ENCODE data around the gene TRAM2.

DNA sequence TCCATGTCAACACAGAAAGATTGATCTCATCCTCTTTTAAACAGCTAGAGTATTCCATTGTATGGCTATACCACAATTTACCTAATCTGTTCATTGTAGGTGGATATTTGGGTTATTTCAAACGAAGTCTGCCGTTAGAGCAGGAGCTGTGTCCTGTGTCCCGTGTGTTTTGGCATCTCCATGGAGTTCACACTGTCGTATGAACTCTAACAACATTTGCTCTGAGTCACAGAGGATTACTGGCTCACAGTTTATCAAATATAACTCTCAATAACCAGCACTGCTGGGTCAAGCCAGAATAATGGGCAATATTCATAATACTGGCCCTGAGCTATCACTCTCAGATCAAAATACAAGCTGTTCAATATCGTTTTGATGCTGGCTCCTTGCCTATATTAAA, 16.4 kb downstream of the TRAM2 start:
- TF ChIP-seq, protein P1, sequence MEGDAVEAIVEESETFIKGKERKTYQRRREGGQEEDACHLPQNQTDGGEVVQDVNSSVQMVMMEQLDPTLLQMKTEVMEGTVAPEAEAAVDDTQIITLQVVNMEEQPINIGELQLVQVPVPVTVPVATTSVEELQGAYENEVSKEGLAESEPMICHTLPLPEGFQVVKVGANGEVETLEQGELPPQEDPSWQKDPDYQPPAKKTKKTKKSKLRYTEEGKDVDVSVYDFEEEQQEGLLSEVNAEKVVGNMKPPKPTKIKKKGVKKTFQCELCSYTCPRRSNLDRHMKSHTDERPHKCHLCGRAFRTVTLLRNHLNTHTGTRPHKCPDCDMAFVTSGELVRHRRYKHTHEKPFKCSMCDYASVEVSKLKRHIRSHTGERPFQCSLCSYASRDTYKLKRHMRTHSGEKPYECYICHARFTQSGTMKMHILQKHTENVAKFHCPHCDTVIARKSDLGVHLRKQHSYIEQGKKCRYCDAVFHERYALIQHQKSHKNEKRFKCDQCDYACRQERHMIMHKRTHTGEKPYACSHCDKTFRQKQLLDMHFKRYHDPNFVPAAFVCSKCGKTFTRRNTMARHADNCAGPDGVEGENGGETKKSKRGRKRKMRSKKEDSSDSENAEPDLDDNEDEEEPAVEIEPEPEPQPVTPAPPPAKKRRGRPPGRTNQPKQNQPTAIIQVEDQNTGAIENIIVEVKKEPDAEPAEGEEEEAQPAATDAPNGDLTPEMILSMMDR (conservative IDR thresholded peaks at IDR 0.05) = no peak
- no peak for TF ChIP-seq ZFX (IDR thresholded peaks at IDR 0.05)
